HEK293 (cell line): ENCODE results near the gene FXYD5.

ENCODE experiments used
- CTCF ChIA-PET: fragments of 350-600 bp; formaldehyde crosslinking; extraction: SDS; loops from one replicate; lab custom pipeline; 2021; ENCODE audit warnings: antibody characterized with exemption; lab: Yijun Ruan, JAX
- POLR2A ChIA-PET: fragments of 300-600 bp; formaldehyde crosslinking; extraction: SDS; loops from one replicate; lab custom pipeline; 2020; ENCODE audit warnings: antibody characterized with exemption, inconsistent platforms; lab: Yijun Ruan, JAX
- H3K27ac ChIP-seq: fragments of 200-500 bp; sonication (Bioruptor generic); 2 replicates; pipeline ENCODE4 v1.5.1; 2014; ENCODE audit warnings: low read depth, low read length, control low read depth, inconsistent platforms; ENCODE audit errors: extremely low read depth
- H3K36me3 ChIP-seq, 2 experiments: fragments of 200-500 bp in 1 of 2; sonication (Bioruptor generic) in 1 of 2; 1 replicate in 1 of 2; 2 replicates in 1 of 2; pipeline ENCODE4 v1.5.1; 2014 to 2017; ENCODE audit warnings: inconsistent platforms in 2 of 2, low read length in 2 of 2; ENCODE audit not compliant: control insufficient read depth in 2 of 2, insufficient read depth in 1 of 2
- H3K4me1 ChIP-seq: fragments of 200-500 bp; sonication (Bioruptor generic); 2 replicates; pipeline ENCODE4 v1.5.1; 2014; ENCODE audit warnings: mild to moderate bottlenecking, low read length, inconsistent platforms; ENCODE audit not compliant: control insufficient read depth, insufficient read depth
- H3K4me3 ChIP-seq: 2 replicates; pipeline ENCODE4 v1.5.1; 2011; ENCODE audit warnings: low read depth, mild to moderate bottlenecking, control low read depth, low read length, moderate library complexity
- H3K9me3 ChIP-seq: fragments of 200-500 bp; sonication (Bioruptor generic); 2 replicates; pipeline ENCODE4 v1.5.1; 2014; ENCODE audit warnings: low read depth, low read length, inconsistent platforms; ENCODE audit not compliant: control insufficient read depth, insufficient read depth
- GLIS2 ChIP-seq: fragments of 450-650 bp; formaldehyde crosslinking; IDR thresholded peaks from 2 replicates; pipeline ENCODE4 v1.5.1; 2016; ENCODE audit warnings: missing biosample characterization, missing genetic modification characterization
- HOXC10 ChIP-seq: sonication (generic); formaldehyde crosslinking; IDR thresholded peaks from 2 replicates; pipeline ENCODE4 v1.8.1; 2023; ENCODE audit warnings: mild to moderate bottlenecking, missing genetic modification reagents
- IKZF3 ChIP-seq: fragments of 450-650 bp; IDR thresholded peaks from 2 replicates; pipeline ENCODE4 v1.5.0; 2018; ENCODE audit warnings: missing biosample characterization, mild to moderate bottlenecking, missing genetic modification characterization, moderate library complexity
- KLF10 ChIP-seq: fragments of 450-650 bp; IDR thresholded peaks from 2 replicates; pipeline ENCODE4 v1.5.1; 2018; ENCODE audit warnings: missing biosample characterization, mild to moderate bottlenecking, missing genetic modification characterization
- SP7 ChIP-seq: fragments of 450-650 bp; formaldehyde crosslinking; IDR thresholded peaks from 2 replicates; pipeline ENCODE4 v1.5.1; 2016; ENCODE audit warnings: missing biosample characterization, missing genetic modification characterization
- ZBTB1 ChIP-seq: fragments of 450-650 bp; formaldehyde crosslinking; IDR thresholded peaks from 2 replicates; pipeline ENCODE4 v1.5.1; 2016; ENCODE audit warnings: missing biosample characterization, missing genetic modification characterization
- ZBTB17 ChIP-seq: fragments of 450-650 bp; formaldehyde crosslinking; IDR thresholded peaks from 2 replicates; pipeline ENCODE4 v1.5.1; 2016; ENCODE audit warnings: missing biosample characterization, missing genetic modification characterization
- ZBTB8A ChIP-seq: fragments of 450-650 bp; formaldehyde crosslinking; IDR thresholded peaks from 2 replicates; pipeline ENCODE4 v1.5.1; 2016; ENCODE audit warnings: missing biosample characterization, missing genetic modification characterization
- ZNF132 ChIP-seq: fragments of 450-650 bp; formaldehyde crosslinking; IDR thresholded peaks from 2 replicates; pipeline ENCODE4 v1.5.1; 2017; ENCODE audit warnings: missing biosample characterization, missing genetic modification characterization, borderline replicate concordance
- ZNF146 ChIP-seq: fragments of 450-650 bp; formaldehyde crosslinking; IDR thresholded peaks from 2 replicates; pipeline ENCODE4 v1.5.1; 2016; ENCODE audit warnings: missing biosample characterization, missing genetic modification characterization
- ZNF19 ChIP-seq: fragments of 450-650 bp; formaldehyde crosslinking; IDR thresholded peaks from 2 replicates; pipeline ENCODE4; 2016; ENCODE audit warnings: missing biosample characterization, missing genetic modification characterization, low read depth
- ZNF214 ChIP-seq: fragments of 450-650 bp; formaldehyde crosslinking; IDR thresholded peaks from 2 replicates; pipeline ENCODE4 v1.5.1; 2017; ENCODE audit warnings: missing biosample characterization, mild to moderate bottlenecking, missing genetic modification characterization, borderline replicate concordance
- ZNF311 ChIP-seq: fragments of 450-650 bp; formaldehyde crosslinking; IDR thresholded peaks from 2 replicates; pipeline ENCODE4 v1.5.1; 2017; ENCODE audit warnings: missing biosample characterization, missing genetic modification characterization, borderline replicate concordance
- ZNF335 ChIP-seq: fragments of 450-650 bp; formaldehyde crosslinking; conservative IDR thresholded peaks from 2 replicates; pipeline ENCODE4 v1.5.1; 2016; ENCODE audit warnings: missing biosample characterization, missing genetic modification characterization
- ZNF350 ChIP-seq: fragments of 450-650 bp; formaldehyde crosslinking; IDR thresholded peaks from 2 replicates; pipeline ENCODE4 v1.5.0; 2017; ENCODE audit warnings: missing biosample characterization, mild to moderate bottlenecking, missing genetic modification characterization
- ZNF510 ChIP-seq: fragments of 450-650 bp; formaldehyde crosslinking; IDR thresholded peaks from 2 replicates; pipeline ENCODE4 v1.5.1; 2018; ENCODE audit warnings: mild to moderate bottlenecking, missing genetic modification characterization, missing biosample characterization; ENCODE audit not compliant: insufficient replicate concordance
- ZNF530 ChIP-seq: fragments of 450-650 bp; formaldehyde crosslinking; IDR thresholded peaks from 2 replicates; pipeline ENCODE4 v1.5.1; 2016; ENCODE audit warnings: low read depth, missing biosample characterization, missing genetic modification characterization
- ZNF558 ChIP-seq: fragments of 450-650 bp; formaldehyde crosslinking; IDR thresholded peaks from 2 replicates; pipeline ENCODE4 v1.5.1; 2016; ENCODE audit warnings: missing biosample characterization, missing genetic modification characterization
- ZNF561 ChIP-seq: fragments of 450-650 bp; IDR thresholded peaks from 2 replicates; pipeline ENCODE4 v1.5.1; 2018; ENCODE audit warnings: missing biosample characterization, missing genetic modification characterization, borderline replicate concordance
- ZNF621 ChIP-seq: fragments of 450-650 bp; formaldehyde crosslinking; IDR thresholded peaks from 2 replicates; pipeline ENCODE4 v1.5.1; 2017; ENCODE audit warnings: missing biosample characterization, missing genetic modification characterization
- ZNF626 ChIP-seq: fragments of 450-650 bp; sonication (Bioruptor Pico); formaldehyde crosslinking; IDR thresholded peaks from 2 replicates; pipeline ENCODE4 v1.5.1; 2018; ENCODE audit warnings: missing biosample characterization, missing genetic modification characterization, inconsistent platforms
- ZNF660 ChIP-seq: fragments of 450-650 bp; IDR thresholded peaks from 2 replicates; pipeline ENCODE4 v1.5.1; 2018; ENCODE audit warnings: missing biosample characterization, mild to moderate bottlenecking, missing genetic modification characterization
- ZNF843 ChIP-seq: fragments of 450-650 bp; formaldehyde crosslinking; IDR thresholded peaks from 2 replicates; pipeline ENCODE4 v1.5.1; 2016; ENCODE audit warnings: missing biosample characterization, missing genetic modification characterization
- TF ChIP-seq, protein P1 (sequence below): fragments of 450-650 bp; formaldehyde crosslinking; IDR thresholded peaks from 2 replicates; pipeline ENCODE4 v1.5.1; 2017; ENCODE audit warnings: missing biosample characterization, missing genetic modification characterization
- TF ChIP-seq, protein P2 (sequence below): fragments of 450-650 bp; formaldehyde crosslinking; IDR thresholded peaks from 2 replicates; pipeline ENCODE4 v1.5.1; 2016; ENCODE audit warnings: missing biosample characterization, missing genetic modification characterization
- TF ChIP-seq, protein P3 (sequence below): IDR thresholded peaks from 2 replicates; pipeline ENCODE4 v1.6.1; 2011; ENCODE audit warnings: mild to moderate bottlenecking, low read depth, low read length, borderline replicate concordance

Gene FXYD5

DNA sequence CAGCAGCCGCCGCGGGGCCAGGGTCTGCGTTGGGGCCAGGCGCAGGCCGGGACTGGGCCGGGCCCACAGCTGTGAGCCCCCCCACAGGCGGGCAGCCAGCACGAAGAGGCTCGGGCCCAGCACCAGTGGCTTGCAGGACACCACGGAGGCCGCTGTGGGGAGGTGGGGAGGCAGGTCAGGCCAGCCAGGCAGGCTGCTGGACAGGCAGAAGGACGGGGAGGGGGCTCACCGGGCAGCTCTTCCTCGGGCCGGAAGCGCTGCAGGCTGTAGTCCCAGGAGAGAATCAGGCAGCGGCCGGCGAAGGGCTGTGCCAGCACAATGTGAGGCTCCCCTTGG, 27.9 kb upstream of the FXYD5 start:
- ChIA-PET POLR2A (no interaction called here), CTCF (interaction anchor here (0.7 to 4.7 kb wide), 5 partner anchors 9 to 79 kb away, joined by 4 to 29 read pairs (median 18); partner anchors contain the start of genes FXYD3, FXYD7 and LGI4)
- H3K36me3 ChIP-seq = no peaks in the 10 kb centered on the region
- H3K4me3 ChIP-seq = no peak overlapping the region
- no peak overlapping the region for H3K27ac ChIP-seq
- H3K4me1 ChIP-seq = peaks cover 10% of the 10 kb centered on the region
- TF ChIP-seq ZNF311 (tag by site-specific recombination) (no peak), ZNF350 (no peak), ZNF561 (tag by site-specific recombination) (no peak), ZNF621 (tag by site-specific recombination) (no peak), ZNF214 (no peak), ZNF558 (no peak), ZBTB17 (tag by site-specific recombination) (no peak), ZNF626 (tag by site-specific recombination) (no peak), ZNF19 (tag by site-specific recombination) (no peak), ZNF660 (tag by site-specific recombination) (no peak), GLIS2 (tag by site-specific recombination) (no peak), ZBTB1 (tag by site-specific recombination) (no peak), IKZF3 (tag by site-specific recombination) (no peak)
- TF ChIP-seq, protein P1, sequence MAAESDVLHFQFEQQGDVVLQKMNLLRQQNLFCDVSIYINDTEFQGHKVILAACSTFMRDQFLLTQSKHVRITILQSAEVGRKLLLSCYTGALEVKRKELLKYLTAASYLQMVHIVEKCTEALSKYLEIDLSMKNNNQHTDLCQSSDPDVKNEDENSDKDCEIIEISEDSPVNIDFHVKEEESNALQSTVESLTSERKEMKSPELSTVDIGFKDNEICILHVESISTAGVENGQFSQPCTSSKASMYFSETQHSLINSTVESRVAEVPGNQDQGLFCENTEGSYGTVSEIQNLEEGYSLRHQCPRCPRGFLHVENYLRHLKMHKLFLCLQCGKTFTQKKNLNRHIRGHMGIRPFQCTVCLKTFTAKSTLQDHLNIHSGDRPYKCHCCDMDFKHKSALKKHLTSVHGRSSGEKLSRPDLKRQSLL (tag by site-specific recombination) = no peak
- TF ChIP-seq, protein P2, sequence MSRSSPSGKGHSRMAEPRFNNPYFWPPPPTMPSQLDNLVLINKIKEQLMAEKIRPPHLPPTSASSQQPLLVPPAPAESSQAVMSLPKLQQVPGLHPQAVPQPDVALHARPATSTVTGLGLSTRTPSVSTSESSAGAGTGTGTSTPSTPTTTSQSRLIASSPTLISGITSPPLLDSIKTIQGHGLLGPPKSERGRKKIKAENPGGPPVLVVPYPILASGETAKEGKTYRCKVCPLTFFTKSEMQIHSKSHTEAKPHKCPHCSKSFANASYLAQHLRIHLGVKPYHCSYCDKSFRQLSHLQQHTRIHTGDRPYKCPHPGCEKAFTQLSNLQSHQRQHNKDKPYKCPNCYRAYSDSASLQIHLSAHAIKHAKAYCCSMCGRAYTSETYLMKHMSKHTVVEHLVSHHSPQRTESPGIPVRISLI = no peak
- TF ChIP-seq, protein P3, sequence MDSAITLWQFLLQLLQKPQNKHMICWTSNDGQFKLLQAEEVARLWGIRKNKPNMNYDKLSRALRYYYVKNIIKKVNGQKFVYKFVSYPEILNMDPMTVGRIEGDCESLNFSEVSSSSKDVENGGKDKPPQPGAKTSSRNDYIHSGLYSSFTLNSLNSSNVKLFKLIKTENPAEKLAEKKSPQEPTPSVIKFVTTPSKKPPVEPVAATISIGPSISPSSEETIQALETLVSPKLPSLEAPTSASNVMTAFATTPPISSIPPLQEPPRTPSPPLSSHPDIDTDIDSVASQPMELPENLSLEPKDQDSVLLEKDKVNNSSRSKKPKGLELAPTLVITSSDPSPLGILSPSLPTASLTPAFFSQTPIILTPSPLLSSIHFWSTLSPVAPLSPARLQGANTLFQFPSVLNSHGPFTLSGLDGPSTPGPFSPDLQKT = no peak
- TF ChIP-seq, all 188 proteins: peak for 0
- H3K9me3 ChIP-seq = no peaks in the 10 kb centered on the region

DNA sequence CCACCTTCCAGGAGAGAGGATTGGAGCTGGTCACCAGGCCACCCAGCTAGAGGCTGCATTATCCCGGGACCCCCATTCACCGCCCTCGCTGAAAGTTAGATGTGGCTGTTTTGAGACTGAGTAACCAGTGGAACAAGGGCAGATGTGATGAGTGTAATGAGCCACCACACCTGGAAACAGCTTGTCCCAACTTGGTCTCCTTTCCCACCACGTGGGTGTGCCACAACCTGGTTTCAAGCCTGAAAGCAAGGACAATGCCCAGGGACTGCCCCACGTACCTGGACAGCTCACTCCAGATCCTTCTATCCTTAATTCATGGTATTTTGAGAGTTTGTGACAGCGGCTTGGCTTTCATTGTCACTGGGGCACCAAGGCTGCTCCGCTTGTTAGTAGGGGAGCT, 26.7 kb upstream of the FXYD5 start:
- Histone ChIP-seq H3K4me3 (no peak overlapping the region), H3K9me3 (no peaks in the 10 kb centered on the region), H3K27ac (no peak overlapping the region), H3K4me1 (peaks cover 10% of the 10 kb centered on the region), H3K36me3 (no peaks in the 10 kb centered on the region)
- CTCF ChIA-PET = interaction anchor here (0.6 to 3.0 kb wide), 12 partner anchors 8 to 575 kb away, joined by 3 to 29 read pairs (median 4); partner anchors contain the start of genes FXYD3 and LGI4
- TF ChIP-seq ZNF335 = no peak
- no peak for TF ChIP-seq ZNF146 (tag by site-specific recombination)
- no peak for TF ChIP-seq ZNF510 (tag by site-specific recombination)
- TF ChIP-seq ZBTB8A (tag by site-specific recombination) = no peak
- no peak for TF ChIP-seq ZNF214
- no peak for TF ChIP-seq ZNF660 (tag by site-specific recombination)
- no peak for TF ChIP-seq ZNF530
- no peak for TF ChIP-seq ZNF843
- no peak for TF ChIP-seq ZNF132 (tag by site-specific recombination)
- TF ChIP-seq KLF10 (tag by site-specific recombination) = no peak
- TF ChIP-seq HOXC10 (CRISPR knock-in tag) = no peak
- no peak for TF ChIP-seq SP7 (tag by site-specific recombination)
- POLR2A ChIA-PET = no interaction called here
